SH-SY5Y (cell line): ENCODE data around the gene STIP1.
A peak's percentile ranks its signal among the peaks of the same experiment; 100 is the strongest.

Experiments
- GATA2 ChIP-seq: IDR thresholded peaks from 2 replicates; pipeline ENCODE4 v1.6.1; 2011; ENCODE audit warnings: mild to moderate bottlenecking, low read depth, low read length
- GATA3 ChIP-seq: IDR thresholded peaks from 2 replicates; pipeline ENCODE4 v1.6.1; 2011; ENCODE audit warnings: low read depth, mild to moderate bottlenecking, low read length, moderate library complexity

Gene STIP1

DNA sequence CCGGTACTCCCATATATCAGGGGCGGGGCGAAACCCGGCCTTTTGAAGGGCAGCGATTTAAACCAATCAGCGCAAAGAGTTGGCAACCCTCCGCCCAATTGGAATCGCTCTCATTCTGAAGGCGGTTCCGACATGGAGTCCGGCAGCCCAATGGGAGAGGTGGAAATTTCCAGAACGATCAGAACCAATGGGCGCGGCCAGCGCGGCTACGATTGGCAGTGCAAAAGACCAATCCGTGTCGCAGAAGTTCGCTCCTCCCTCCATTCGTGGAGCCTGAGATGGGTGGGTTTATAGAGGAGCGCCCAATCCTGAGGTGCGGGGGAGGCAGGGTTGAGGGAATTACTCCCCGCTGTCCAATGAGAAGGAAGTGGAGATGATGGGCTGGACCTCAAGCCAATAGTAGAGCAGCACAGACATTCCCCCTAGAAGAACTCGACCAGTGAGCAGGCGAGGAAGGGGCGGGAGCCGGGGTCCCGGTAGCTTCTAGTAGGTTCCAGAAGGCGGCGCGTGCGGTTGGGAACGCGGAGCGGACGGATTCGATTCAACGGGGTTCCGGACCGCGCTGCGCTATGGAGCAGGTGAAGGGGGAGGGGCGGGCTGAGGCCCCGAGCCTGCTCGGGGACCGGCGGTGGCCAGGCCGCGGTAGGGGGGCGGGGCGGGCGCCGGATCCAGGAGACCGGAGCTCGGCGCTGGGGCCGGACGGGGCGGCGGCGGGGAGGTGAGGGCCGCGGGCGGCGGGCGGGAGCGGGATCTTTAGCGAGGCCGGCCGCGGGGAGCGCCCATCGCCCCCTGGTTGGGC, at the start of gene STIP1:
STIP1 (plus strand) TSS at position 479 of the 799 bp plus-strand sequence; CDS start at position 570, 91 bp downstream.
- no peak for TF ChIP-seq GATA3
- no peak for TF ChIP-seq GATA2

DNA sequence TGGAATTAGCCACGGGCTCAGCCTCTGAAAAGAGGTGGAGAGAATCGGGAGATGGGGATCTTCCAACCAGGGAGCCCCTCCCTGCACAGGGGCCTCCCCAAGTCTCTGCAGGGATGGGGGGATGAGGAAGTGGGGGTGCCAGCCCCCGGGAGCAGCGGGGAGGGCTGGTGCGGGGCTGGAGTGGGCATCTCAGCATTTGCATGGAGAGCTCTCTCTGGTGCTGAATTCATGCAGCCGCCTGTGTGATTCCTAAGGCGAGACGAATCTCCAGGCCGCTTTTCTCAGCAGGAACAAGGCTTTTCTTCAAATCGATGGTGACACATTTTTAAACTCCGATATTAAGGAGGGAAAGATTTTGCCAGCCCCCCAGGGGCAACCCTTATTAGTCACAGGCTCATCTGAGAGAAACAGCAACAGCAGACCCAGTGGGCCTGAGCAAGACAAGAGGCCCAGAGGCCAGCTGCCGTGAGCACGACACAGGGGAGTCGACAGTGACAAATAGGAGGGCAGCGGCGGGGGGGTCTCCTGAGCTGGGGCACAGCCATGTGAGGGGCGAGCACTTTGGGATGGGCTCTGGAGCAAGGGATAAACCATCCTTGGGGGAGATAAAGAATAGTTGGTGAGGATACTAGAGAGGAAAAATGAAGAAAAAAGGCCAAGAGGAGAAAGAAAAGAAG, 49.1 kb upstream of the STIP1 start:
- no peak for TF ChIP-seq GATA3
- no peak for TF ChIP-seq GATA2

DNA sequence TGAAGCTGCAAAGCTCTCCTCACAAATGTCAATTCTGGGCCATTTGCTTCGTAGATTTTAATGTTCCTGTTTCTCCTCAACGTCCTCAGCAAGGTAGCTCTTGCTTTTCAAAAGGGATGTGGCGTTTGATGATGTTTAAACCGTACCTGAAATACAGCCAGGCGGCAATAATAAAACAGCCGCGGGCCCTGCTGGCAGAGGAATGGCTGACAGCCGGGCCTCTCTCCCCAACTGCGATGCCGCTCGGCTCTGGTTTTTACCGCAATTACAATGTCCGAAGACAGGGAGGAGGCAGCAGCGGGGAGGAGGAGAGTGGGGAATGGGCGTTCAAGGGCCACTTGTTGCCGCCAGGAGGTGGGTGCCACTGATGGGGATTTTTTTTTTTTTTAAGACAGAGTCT, 47.6 kb upstream of the STIP1 start:
- TF ChIP-seq GATA3: no peak
- TF ChIP-seq GATA2: no peak

DNA sequence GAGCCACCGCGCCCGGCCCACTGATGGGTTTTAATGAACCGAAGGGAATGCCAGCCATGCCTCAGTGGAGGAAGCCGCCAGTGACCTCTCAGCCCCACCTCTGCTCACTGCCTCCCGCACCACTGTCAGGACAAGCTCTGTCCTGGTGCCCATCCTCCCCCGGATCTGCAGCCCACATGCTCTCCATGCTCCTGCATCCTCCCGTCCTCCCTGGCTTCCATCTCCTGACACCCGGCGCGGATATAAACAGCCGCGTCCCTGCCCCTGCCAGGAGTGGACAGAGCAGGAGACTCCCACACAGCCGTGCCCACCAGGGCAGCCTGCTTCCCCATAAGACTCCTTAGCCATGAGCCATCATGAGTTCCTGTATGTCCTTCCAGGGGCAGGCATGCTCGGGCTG, 46.9 kb upstream of the STIP1 start:
- no peak for TF ChIP-seq GATA2
- no peak for TF ChIP-seq GATA3

DNA sequence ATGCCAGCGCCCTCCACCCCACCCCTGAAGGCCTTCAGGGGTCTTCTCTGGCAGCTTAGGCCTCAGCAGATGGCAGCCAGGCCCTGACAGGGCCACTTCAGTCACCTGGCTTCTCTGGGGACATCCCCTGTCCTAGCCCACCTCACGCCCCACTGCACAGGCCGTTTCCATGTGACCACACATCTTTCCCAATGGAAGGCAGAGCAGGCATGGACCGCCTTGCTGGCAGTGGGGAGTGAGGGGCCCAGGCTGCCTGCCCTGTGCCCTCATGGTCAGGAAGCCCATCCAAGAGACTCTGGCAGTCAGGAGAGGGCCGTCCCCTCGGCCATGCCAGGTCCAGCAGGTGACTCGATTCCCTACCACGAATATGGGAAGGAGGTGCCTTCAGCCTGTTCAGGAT, 45.9 kb upstream of the STIP1 start:
- no peak for TF ChIP-seq GATA3
- TF ChIP-seq GATA2: no peak

DNA sequence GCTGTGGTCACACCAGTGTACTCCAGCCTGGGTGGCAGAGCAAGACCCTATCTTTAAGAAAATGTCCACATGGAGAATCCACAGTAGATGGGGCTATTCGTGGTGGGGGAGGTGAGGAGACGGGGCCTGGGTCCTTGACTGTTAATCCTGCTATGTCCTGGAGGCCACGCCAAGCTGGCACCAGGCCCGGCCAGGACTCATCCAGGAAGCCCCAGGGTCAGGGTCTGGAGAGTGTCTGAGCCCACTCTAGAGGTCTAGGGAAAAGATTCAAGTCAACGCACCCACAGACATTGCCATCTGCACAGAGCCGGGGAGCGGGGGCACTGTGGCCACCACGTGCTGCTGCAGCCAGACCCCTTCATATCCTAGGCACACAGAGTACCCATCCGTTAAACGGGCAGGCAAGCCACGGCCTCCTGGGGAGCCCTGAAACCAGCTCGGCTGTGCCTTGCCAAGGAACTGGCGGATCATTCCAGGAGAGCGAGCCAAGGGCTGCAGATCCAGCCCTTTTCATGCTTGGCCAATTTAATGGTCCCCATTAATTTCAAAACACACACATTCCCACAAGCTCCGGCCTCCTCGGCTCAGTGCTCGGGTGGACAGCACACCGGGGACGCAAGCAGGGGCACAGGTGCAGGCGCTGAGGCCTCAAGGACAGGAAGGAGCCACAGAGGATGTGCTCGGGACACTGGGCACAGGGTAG, 44.7 kb upstream of the STIP1 start:
- TF ChIP-seq GATA2: no peak
- no peak for TF ChIP-seq GATA3

DNA sequence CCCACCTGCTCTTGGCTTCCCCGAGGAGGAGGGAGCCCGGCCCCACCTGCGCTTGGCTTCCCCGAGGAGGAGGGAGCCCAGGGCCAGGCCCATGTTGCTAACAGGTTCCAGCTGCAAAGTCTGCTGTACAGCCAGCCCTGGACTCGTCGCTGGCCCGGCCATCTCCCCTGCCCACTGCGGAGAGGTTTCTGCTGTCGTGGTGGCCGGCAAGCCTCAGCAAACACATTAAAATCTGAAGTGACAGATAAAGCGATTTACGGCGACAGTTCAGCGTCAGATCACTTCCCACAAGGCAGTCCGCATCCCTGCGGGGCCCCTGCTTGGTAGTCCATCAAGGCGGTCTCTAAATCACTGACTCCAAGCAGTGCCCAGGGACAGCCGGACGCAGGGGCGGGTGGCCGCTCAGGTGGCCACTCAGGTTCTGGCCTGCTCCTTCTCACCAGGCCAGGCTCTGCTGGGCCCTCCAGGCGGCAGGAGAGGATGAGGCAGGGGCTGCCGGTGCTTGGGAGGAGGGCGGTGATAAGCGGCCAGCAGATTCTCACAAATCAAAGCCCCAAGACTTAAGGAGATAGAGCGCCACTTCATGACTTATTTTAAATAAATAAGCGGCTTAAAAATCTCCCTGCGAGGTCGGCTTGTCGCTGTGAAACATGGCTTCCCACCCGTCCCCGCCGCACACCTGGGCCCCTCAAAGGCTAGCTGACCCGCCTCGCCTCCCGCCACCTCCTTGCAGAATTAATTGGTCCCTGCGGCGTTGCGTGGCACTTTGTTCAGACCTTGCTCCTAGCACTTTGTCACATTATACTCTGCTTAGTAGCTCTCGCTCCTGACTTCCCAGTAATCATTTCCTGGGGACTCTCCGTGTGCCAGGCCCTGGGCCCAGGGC, 41.1 kb upstream of the STIP1 start:
- TF ChIP-seq GATA3: no peak
- TF ChIP-seq GATA2: peak; percentile 2; the same call in 1 of the 2 replicates

DNA sequence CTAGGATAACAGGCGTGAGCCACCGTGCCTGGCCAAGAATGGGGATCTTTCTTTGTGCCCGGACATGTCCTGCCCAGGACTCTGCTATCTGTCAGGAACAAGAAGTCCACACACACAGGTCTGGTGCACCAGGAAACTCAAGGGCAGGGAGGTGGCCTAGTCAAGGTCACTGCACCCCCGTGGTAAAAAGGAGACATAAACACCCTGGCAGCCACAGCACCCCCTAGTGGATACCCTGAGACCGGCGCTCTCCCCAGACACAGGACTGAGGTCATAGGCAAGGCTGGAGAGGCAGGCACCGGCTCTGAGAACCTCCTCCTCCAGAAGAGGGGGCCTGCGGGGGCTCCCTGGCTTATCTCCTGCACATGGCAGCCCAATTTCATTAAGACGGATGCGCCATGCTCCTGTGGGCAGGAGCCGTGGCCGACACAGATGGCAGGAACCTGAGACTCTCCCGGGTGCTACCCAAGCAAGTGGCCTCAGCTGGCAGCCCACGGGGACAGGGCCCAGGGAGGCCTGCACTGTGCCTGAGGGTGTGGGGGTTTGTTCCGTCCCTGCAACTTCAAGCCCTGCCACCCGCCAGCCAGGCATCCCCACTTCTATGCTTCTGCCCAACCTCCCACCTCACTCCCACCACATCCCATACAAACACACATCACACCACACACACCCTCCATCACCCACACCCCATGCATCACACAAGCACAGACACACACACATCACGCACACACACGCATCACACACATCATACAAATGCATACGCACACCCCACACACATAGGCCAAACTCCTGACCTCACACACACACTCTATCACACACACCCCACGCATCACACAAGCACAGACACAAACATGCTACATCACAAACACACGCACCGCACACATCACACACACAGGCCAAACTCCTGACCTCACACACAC, 39.7 kb upstream of the STIP1 start:
- TF ChIP-seq GATA3 (no peak), GATA2 (peak; percentile 97)

DNA sequence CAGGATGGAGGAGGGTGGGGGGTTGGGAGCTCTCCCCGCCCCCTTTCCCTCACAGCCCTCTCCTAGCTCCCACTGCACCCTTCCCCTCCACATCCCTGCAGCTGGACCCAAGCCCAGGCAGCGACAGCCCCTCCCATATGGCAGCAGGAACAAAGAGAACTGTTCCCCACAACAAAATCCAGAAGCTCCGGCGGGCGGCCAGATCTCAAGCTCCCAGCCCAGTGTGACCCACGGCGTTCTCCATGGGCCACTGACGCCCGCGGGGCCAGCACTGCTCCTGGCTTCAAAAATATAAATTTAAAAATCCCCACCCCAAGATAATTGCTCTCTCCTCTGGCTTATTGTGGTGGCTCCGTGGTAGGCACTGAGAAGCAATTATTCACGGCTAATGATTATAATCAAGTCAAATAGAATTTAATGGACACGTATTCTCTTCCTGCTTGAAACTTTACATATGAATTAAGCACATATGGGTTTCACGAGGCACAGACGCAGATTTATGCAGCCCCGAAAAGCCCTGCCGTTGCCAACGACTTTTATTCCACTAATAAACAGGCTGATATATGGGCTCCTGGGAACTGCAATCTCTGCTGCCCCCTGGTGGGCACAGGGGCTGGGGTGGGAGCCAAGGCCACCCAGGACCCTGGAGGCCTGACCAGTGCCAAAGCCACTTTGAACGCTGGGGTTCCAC, 37.6 kb upstream of the STIP1 start:
- TF ChIP-seq GATA3 (no peak), GATA2 (0 out of 2 replicates have a peak, but pooled peaks have one; percentile 28)

DNA sequence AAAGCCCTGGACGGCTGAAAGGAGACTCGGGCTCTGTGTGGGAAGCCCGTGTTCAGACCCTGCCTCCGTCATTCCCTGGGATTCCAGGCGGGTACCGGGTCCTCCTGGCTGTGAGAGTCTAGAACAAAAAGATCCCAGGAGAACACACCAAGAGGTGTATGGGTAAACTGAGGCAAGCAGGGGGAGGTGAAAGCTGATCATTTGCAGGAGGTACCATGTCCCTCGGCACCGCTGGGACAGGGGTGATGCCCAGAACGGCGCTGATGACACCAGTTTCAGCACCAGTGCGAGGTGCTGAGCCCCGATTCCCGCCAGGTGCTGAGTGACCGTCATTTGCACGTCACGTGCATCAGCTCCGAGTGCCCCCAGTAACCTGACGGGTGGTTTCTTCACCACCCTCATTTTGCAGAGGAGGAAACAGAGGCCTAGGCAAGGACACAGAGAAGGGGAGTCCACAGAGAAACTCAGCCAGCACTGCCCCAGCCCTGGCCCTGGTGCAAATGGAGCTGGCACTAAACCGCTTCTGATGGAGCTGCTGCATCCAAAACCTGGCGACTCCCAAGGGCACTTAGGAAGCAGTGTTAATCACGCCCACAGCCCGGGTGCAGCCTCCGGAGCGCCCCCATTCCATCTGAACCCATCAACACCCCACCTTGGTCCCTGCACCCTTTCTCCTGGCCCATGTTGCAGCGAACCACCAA, 36.9 kb upstream of the STIP1 start:
- TF ChIP-seq GATA3 (no peak), GATA2 (no peak)

DNA sequence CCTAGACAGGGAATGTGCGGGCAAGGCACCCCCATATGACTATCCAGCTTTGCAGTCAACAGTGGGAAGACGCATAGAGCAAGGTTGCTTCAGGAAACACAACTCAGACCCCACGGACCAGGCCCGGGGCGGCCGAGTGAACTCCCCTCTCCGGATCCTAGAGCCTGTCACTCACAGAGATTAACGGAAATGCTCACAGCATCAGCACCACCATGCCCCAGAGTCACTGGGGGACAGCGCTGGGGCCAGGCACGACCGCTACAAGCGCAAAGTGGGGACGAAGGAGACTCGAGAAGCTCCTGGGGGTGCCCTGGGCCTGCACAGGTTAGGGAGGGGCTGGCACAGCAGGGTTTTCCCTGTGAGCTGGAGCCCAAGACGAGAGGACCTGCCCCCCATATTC, 35.9 kb upstream of the STIP1 start:
- no peak for TF ChIP-seq GATA3
- no peak for TF ChIP-seq GATA2
